Retinal pigment epithelial cell (primary cell): ENCODE data around the gene ASL.
"Not testable (repeated sequence)": the region's sequence is repeated elsewhere in the genome, so short reads cannot be mapped to it uniquely, and the experiment has no call there.

ENCODE experiments used
- DNase-seq: peaks from one replicate; pipeline ENCODE4 v3.0.0-alpha.2; 2010; ENCODE audit warnings: low read depth
- H3K4me3 ChIP-seq: 2 replicates; pipeline ENCODE4 v1.5.1; 2011; ENCODE audit warnings: mild to moderate bottlenecking, low read length, control low read depth, moderate library complexity
- TF ChIP-seq, protein P1 (sequence below): conservative IDR thresholded peaks from 2 replicates; pipeline ENCODE4 v1.5.1; 2011; ENCODE audit warnings: low read depth, low read length, control low read depth, inconsistent platforms

The ASL gene

GRCh38 chr7:66055321-66055956 is 20.2 kb upstream of the ASL start:
- H3K4me3 ChIP-seq: no peak overlapping the region
- DNase-seq: no peak
- TF ChIP-seq, protein P1, sequence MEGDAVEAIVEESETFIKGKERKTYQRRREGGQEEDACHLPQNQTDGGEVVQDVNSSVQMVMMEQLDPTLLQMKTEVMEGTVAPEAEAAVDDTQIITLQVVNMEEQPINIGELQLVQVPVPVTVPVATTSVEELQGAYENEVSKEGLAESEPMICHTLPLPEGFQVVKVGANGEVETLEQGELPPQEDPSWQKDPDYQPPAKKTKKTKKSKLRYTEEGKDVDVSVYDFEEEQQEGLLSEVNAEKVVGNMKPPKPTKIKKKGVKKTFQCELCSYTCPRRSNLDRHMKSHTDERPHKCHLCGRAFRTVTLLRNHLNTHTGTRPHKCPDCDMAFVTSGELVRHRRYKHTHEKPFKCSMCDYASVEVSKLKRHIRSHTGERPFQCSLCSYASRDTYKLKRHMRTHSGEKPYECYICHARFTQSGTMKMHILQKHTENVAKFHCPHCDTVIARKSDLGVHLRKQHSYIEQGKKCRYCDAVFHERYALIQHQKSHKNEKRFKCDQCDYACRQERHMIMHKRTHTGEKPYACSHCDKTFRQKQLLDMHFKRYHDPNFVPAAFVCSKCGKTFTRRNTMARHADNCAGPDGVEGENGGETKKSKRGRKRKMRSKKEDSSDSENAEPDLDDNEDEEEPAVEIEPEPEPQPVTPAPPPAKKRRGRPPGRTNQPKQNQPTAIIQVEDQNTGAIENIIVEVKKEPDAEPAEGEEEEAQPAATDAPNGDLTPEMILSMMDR: no peak

DNA sequence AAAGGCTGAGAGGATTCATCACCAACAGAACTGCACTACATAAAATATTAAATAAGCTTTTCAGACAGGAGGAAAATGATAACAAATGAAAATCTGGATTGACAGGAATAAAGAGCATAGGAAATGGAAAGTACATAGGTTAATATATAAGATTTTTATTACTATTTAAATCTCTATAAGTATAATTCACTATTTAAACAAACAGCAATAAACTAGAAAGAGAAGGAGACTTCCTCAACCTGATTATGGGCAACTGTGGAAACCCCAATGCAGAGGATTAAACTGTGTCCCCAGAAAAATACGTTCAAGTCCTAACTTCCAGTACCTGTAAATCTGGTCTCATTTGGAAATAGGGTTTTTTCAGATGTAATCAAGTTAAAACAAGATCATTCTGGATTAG is 14.8 kb upstream of the ASL start:
- H3K4me3 ChIP-seq: no peak overlapping the region
- TF ChIP-seq, protein P1: no peak
- no peak for DNase-seq

DNA sequence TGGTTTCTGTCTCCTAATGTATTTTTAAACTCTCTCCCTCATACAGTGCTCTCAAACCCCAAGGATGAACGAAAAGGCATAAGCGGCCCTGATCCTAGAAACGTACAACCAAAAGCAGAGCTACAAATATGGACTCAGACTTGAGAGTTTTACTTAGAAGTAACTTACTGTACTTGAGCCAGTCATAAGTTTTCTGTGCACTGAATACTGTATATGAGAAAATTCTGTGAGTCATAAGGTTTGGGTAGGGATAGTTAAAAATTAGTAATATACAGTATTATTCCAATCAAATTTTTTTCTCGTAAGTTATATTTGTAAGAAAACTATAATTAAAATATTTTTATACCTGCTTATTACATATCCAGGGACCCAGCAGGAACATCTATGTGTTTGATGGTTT is 5.9 kb upstream of the ASL start:
- DNase-seq: no peak
- TF ChIP-seq, protein P1: no peak
- H3K4me3 ChIP-seq: no peak overlapping the region

GRCh38 chr7:66070222-66070621 is 5.4 kb upstream of the ASL start:
- no peak for DNase-seq
- no peak overlapping the region for H3K4me3 ChIP-seq
- TF ChIP-seq, protein P1: no peak

DNA sequence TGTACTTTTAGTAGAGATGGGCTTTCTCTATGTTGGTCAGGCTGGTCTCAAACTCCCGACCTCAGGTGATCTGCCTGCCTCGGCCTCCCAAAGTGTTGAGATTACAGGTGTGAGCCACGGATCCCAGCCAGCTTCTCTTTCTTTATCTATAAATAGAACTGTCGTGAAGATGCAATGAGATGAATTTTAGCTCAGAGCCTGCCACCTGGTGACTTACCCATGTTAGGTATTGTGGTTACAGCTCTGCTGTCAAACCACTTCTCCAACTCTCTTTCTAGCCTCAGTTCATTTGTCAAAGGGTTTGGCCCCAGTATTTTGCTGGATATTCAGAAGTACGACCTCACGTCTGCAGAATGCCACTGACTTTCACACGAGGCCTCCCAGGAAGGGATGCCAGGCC is 3.4 kb upstream of the ASL start:
- not testable (repeated sequence) for DNase-seq, H3K4me3 ChIP-seq

DNA sequence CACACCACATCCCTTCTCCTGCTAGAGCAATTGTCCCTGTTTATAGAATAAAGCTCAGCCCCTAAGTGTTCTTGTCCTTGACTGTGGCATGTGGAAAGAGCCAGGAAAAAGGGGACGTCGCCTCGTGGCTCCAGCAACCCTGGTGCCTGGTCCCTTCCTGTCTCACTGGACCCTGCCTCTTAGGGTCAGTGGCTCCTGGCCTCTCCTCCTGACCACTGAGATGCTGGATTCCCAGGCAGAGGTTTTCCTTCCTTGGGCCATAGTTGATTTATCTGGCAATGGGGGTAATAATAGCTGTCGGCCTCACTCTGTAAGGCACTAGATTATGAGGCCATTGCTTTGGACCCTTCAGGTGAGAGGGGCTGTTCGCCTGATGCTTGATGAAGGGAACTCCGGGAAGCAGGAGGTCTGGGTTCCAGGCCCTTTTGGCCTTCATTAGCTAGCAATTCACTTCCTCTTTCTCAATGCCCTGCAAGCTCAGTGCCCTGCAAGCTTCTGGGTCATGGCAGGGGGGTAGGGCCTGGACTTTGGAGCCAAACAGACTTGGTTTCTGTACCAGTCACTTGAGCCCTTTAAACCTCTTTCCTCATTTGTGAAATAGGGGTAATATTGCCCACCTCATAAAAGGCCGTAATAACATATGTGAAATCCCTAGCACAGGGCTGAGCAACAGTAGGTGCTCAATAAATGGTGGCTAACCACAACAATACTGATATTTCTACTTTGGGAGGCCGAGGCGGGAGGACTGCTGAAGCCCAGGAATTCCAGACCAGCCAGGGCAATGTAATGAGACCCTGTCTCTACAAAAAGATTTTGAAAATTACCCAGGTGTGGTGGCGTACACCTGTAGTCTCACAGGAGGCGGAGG is 1.1 kb downstream of the ASL start:
- H3K4me3 ChIP-seq: peak overlapping the region; percentile 88
- DNase-seq: no peak
- TF ChIP-seq, protein P1: no peak

DNA sequence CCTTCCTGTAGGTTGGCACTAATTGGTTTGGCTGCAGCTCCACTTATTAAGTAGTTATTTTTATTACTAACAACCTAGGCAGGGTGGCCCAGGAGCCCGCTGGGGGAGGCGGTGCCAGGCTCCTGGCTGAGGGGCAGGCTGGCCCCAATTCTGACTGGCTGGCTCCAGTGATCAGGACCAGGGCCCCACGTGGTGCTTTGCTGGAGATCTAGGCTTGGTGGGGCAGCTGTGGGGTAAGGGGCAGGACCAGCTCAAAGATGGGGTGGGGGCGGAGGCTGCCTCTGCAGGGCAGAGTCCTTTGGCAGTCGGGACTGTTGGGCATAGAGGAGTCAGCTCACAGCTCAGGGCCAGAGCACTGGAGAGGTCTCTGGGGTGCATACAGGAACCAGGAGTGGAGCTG is 2.4 kb downstream of the ASL start:
- no peak for DNase-seq
- TF ChIP-seq, protein P1: no peak
- H3K4me3 ChIP-seq: no peak overlapping the region
